AG09319 (cell line): ENCODE results near the gene MRPL57.
"Not testable (repeated sequence)": the region's sequence is repeated elsewhere in the genome, so short reads cannot be mapped to it uniquely, and the experiment has no call there.

ENCODE experiments used
- DNase-seq: peaks from one replicate; pipeline ENCODE4 v3.0.0-alpha.2; 2010; ENCODE audit warnings: low read depth; ENCODE audit errors: extremely low read depth
- CTCF ChIP-seq: IDR thresholded peaks from 2 replicates; pipeline ENCODE4 v1.5.1; 2011; ENCODE audit warnings: low read depth, mild to moderate bottlenecking, inconsistent platforms, low read length, moderate library complexity

MRPL57 gene

GRCh38 chr13:21164631-21165030, 11.8 kb upstream of the MRPL57 start:
- no peak for TF ChIP-seq CTCF
- DNase-seq, result no peak

GRCh38 chr13:21165606-21166005, 10.9 kb upstream of the MRPL57 start:
- not testable (repeated sequence) for DNase-seq

GRCh38 chr13:21171420-21171819, 5.0 kb upstream of the MRPL57 start:
- no peak for DNase-seq
- TF ChIP-seq CTCF, result no peak

- not testable (repeated sequence) for DNase-seq
These were observed 2.7 kb upstream of the MRPL57 start for GRCh38 chr13:21173767-21174166.

- DNase-seq, result no peak
- TF ChIP-seq CTCF, result no peak
These were observed 723 bp upstream of the MRPL57 start for GRCh38 chr13:21175656-21176214.

DNA sequence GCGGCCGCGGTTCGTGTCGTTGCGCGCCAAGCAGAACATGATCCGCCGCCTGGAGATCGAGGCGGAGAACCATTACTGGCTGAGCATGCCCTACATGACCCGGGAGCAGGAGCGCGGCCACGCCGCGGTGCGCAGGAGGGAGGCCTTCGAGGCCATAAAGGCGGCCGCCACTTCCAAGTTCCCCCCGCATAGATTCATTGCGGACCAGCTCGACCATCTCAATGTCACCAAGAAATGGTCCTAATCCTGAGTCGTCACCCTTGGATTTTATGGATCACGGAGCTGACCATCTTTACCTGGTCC, 475 bp downstream of the MRPL57 start:
- no peak for DNase-seq
- TF ChIP-seq CTCF, result no peak

- TF ChIP-seq CTCF, result no peak
- DNase-seq, result no peak
These were observed 5.2 kb downstream of the MRPL57 start for GRCh38 chr13:21181671-21182070.

DNA sequence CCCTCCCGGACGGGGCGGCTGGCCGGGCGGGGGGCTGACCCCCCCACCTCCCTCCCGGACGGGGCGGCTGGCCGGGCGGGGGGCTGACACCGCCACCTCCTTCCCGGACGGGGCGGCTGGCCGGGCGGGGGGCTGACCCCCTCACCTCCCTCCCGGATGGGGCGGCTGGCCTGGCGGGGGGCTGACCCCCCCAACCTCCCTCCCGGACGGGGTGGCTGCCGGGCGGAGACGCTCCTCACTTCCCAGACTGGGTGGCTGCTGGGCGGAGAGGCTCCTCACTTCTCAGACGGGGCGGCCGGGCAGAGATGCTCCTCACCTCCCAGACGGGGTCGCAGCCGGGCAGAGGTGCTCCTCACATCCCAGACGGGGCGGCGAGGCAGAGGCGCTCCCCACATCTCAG, 10.0 kb downstream of the MRPL57 start:
- not testable (repeated sequence) for DNase-seq

DNA sequence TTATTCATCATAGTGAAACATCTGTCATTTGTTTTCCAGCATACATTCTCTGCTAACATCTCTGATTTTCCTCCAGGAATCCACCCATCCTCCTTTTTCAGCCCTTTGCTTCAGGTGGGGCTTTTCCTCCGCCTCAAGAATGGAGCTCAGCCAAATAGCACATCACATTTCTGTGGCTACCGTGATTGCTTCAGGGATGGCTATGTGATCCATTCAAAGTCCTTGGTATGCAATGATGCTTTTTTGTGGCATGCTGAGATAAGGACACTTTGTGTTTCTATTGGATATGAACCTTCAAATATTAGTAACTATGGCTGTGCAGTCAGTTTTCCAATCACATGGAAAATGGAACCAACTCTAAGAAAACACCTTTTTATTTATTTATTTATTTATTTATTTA, 18.3 kb downstream of the MRPL57 start:
- not testable (repeated sequence) for DNase-seq

DNA sequence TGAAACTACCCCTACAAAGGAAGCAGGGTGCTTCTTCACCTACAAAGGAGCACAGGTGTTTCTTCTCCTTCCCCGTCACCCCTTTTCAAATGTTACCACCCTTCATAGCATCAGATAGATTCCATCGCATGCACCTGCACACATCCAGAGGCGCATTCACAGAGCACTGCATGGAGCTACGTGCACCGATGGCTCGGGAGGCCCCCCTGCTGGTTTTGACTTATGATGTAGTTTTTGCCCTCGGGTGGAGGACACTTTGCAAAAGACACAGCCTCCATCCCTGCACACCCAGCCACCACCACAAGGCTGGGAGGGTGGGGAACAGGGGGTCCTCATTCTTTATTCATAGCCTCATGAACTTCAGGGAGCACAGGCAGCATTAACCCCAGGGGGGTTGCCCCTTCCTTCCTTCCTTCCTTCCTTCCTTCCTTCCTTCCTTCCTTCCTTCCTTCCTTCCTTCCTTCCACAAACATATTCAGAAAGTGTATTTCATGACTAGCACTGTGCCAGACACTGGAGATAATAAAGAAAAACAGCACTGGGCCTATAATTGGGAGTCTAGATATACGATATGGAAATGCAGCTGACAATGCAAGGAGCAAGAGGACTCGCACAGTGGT, 21.3 kb downstream of the MRPL57 start:
- DNase-seq, result not testable (repeated sequence)

GRCh38 chr13:21198391-21198790, 21.9 kb downstream of the MRPL57 start:
- DNase-seq, result not testable (repeated sequence)

DNA sequence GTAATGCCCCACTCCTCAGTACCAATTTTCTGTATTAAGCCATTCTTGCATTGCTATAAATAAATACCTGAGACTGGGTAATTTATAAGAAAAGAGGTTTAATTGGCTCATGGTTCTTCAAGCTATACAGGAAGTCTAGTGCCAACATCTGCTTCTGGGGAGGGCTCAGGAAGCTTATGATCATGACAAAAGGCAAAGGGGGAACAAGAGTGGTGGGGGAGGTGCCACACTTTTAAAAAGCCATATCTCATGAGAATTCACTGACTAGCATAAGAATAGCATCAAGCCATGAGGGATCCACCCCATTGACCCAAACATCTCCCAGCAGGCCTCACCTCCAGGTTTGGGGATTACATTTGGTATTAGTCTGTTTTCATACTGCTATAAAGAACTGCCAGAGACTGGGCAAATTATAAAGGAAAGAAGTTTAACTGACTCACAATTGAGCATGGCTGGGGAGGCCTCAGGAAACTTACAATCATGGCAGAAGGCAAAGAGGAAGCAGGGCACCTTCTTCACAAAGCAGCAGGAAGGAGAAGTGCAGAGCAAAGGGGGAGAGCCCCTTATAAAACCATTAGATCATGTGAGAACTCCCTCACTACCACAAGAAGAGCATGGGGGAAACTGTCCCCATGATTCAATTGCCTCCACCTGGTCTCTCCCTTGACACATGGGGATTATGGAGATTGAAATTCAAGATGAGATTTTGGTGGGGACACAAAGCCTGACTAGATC, 25.2 kb downstream of the MRPL57 start:
- not testable (repeated sequence) for DNase-seq
